HUES48 (cell line): ENCODE data around the gene NR4A3.

Source experiments
- H3K27ac ChIP-seq: one replicate; pipeline ENCODE4 v1.7.0; 2013; ENCODE audit warnings: low read depth, low read length, inconsistent platforms
- H3K27me3 ChIP-seq: 2 replicates; pipeline ENCODE4 v1.6.1; 2013; ENCODE audit warnings: mild to moderate bottlenecking, low read length; ENCODE audit not compliant: control insufficient read depth, insufficient read depth
- H3K36me3 ChIP-seq: 2 replicates; pipeline ENCODE4 v1.6.1; 2013; ENCODE audit warnings: low read length; ENCODE audit not compliant: control insufficient read depth, insufficient read depth
- H3K4me1 ChIP-seq: 2 replicates; pipeline ENCODE4 v1.6.1; 2013; ENCODE audit warnings: mild to moderate bottlenecking, low read length; ENCODE audit not compliant: control insufficient read depth, insufficient read depth
- H3K4me3 ChIP-seq: 2 replicates; pipeline ENCODE4 v1.5.1; 2013; ENCODE audit warnings: mild to moderate bottlenecking, low read depth, low read length
- H3K9ac ChIP-seq: 2 replicates; pipeline ENCODE4 v1.6.1; 2013; ENCODE audit warnings: mild to moderate bottlenecking, low read depth, low read length, moderate library complexity
- H3K9me3 ChIP-seq: 2 replicates; pipeline ENCODE4 v1.6.1; 2013; ENCODE audit warnings: low read length; ENCODE audit not compliant: control insufficient read depth, insufficient read depth

NR4A3 gene

DNA sequence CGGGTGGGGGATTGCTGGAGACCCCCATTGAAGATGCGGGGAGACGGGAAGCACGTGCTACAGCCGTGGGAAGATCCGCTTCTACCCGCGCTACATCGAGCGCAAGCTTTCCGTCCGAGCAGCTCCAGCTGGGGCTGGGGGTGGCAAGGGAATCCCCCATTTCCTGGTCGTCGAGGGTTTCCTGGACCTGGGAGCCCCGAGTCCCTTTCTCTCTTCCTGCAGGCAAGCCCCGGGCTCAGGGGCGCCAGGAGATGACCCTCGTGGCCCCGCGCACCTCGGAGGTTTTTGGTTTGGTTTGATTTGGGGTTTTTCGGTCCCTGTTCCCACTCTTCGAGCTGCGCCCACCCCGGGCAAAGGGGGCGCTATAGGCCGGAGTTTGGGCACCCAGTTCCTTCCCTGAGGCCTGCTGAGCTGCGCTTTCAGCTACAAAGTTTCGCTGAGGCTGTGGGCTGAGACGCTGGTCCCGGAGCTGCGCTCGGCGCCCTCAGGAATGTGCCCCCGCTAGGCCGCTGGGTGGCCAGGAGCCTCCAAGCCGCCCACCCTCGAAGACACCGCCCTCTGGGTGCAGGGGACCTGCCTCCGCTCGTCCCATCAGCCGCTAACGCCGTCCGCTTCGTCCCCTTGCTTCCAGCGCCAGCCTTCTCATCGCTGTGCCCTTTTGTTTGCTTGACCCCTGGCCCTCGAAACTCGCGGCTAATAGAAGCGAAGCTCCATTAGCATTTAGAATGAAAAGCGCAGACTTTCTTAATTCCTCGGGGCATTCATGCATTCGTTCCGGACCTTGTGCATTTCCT is 2.9 kb downstream of the NR4A3 start:
- H3K27me3 ChIP-seq: peaks cover 95% of the 10 kb centered on the region
- peak overlapping the region; percentile 87 for H3K4me3 ChIP-seq
- H3K27ac ChIP-seq: no peak overlapping the region
- no peak overlapping the region for H3K9ac ChIP-seq
- peaks cover 25% of the 10 kb centered on the region for H3K4me1 ChIP-seq
- no peaks in the 10 kb centered on the region for H3K9me3 ChIP-seq
- no peaks in the 10 kb centered on the region for H3K36me3 ChIP-seq

- H3K36me3 ChIP-seq: no peaks in the 10 kb centered on the region
- H3K27ac ChIP-seq: no peak overlapping the region
- H3K4me3 ChIP-seq: peak overlapping the region; percentile 87
- H3K4me1 ChIP-seq: peaks cover 23% of the 10 kb centered on the region
- peaks cover 100% of the 10 kb centered on the region for H3K27me3 ChIP-seq
- H3K9ac ChIP-seq: no peak overlapping the region
- no peaks in the 10 kb centered on the region for H3K9me3 ChIP-seq
Measured at GRCh38 chr9:99825172-99826046, 3.7 kb downstream of the NR4A3 start.

GRCh38 chr9:99826579-99826978 is 4.9 kb downstream of the NR4A3 start:
- Histone ChIP-seq H3K9ac (no peak overlapping the region), H3K4me1 (peaks cover 16% of the 10 kb centered on the region), H3K27ac (no peak overlapping the region), H3K4me3 (no peak overlapping the region), H3K9me3 (no peaks in the 10 kb centered on the region), H3K36me3 (no peaks in the 10 kb centered on the region), H3K27me3 (peaks cover 100% of the 10 kb centered on the region)

GRCh38 chr9:99827244-99827643 is 5.6 kb downstream of the NR4A3 start:
- H3K9ac ChIP-seq: no peak overlapping the region
- H3K9me3 ChIP-seq: no peaks in the 10 kb centered on the region
- peaks cover 99% of the 10 kb centered on the region for H3K27me3 ChIP-seq
- no peaks in the 10 kb centered on the region for H3K36me3 ChIP-seq
- no peak overlapping the region for H3K27ac ChIP-seq
- H3K4me3 ChIP-seq: no peak overlapping the region
- H3K4me1 ChIP-seq: peaks cover 16% of the 10 kb centered on the region

DNA sequence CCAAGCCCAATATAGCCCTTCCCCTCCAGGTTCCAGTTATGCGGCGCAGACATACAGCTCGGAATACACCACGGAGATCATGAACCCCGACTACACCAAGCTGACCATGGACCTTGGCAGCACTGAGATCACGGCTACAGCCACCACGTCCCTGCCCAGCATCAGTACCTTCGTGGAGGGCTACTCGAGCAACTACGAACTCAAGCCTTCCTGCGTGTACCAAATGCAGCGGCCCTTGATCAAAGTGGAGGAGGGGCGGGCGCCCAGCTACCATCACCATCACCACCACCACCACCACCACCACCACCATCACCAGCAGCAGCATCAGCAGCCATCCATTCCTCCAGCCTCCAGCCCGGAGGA is 6.3 kb downstream of the NR4A3 start:
- Histone ChIP-seq H3K36me3 (no peaks in the 10 kb centered on the region), H3K27me3 (peaks cover 92% of the 10 kb centered on the region), H3K9me3 (no peaks in the 10 kb centered on the region), H3K9ac (no peak overlapping the region), H3K4me1 (peaks cover 11% of the 10 kb centered on the region), H3K4me3 (peak overlapping the region; percentile 52; the same call in 1 of the 2 replicates), H3K27ac (no peak overlapping the region)

- Histone ChIP-seq H3K9me3 (no peaks in the 10 kb centered on the region), H3K36me3 (no peaks in the 10 kb centered on the region), H3K9ac (no peak overlapping the region; the same call in 1 of the 2 replicates), H3K27ac (no peak overlapping the region), H3K4me1 (peaks cover 7% of the 10 kb centered on the region), H3K4me3 (peak overlapping the region; percentile 52), H3K27me3 (peaks cover 87% of the 10 kb centered on the region)
Measured at GRCh38 chr9:99828417-99829176, 6.9 kb downstream of the NR4A3 start.

GRCh38 chr9:99831857-99832557 is 10.3 kb downstream of the NR4A3 start:
- no peak overlapping the region for H3K27ac ChIP-seq
- H3K9ac ChIP-seq: no peak overlapping the region
- H3K27me3 ChIP-seq: peaks cover 53% of the 10 kb centered on the region
- H3K36me3 ChIP-seq: no peaks in the 10 kb centered on the region
- no peaks in the 10 kb centered on the region for H3K9me3 ChIP-seq
- H3K4me1 ChIP-seq: peaks cover 7% of the 10 kb centered on the region
- no peak overlapping the region for H3K4me3 ChIP-seq

DNA sequence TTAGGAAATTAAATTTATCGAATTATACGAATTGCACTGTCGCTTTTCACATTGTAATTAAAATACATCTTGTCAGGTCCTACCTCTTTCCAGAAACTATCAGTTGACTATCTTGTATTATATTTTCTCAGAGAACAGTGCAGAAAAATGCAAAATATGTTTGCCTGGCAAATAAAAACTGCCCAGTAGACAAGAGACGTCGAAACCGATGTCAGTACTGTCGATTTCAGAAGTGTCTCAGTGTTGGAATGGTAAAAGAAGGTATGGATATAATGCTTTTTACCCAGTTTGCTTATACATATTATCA is 10.8 kb downstream of the NR4A3 start:
- H3K27me3 ChIP-seq: peaks cover 48% of the 10 kb centered on the region
- H3K9me3 ChIP-seq: no peaks in the 10 kb centered on the region
- H3K9ac ChIP-seq: no peak overlapping the region
- no peak overlapping the region for H3K4me3 ChIP-seq
- no peak overlapping the region for H3K27ac ChIP-seq
- H3K4me1 ChIP-seq: peaks cover 7% of the 10 kb centered on the region
- H3K36me3 ChIP-seq: no peaks in the 10 kb centered on the region

GRCh38 chr9:99833735-99834134 is 12.1 kb downstream of the NR4A3 start:
- H3K27ac ChIP-seq: no peak overlapping the region
- H3K9me3 ChIP-seq: no peaks in the 10 kb centered on the region
- H3K4me3 ChIP-seq: no peak overlapping the region
- H3K36me3 ChIP-seq: no peaks in the 10 kb centered on the region
- H3K27me3 ChIP-seq: peaks cover 35% of the 10 kb centered on the region
- H3K4me1 ChIP-seq: peaks cover 7% of the 10 kb centered on the region
- no peak overlapping the region for H3K9ac ChIP-seq

GRCh38 chr9:99834474-99834873 is 12.8 kb downstream of the NR4A3 start:
- Histone ChIP-seq H3K4me1 (peaks cover 1% of the 10 kb centered on the region; the same call in 1 of the 2 replicates), H3K9me3 (no peaks in the 10 kb centered on the region), H3K4me3 (no peak overlapping the region), H3K27me3 (peaks cover 28% of the 10 kb centered on the region), H3K27ac (no peak overlapping the region), H3K9ac (no peak overlapping the region), H3K36me3 (no peaks in the 10 kb centered on the region)
